Ovary (tissue), 9 donors: ENCODE data around the gene BAIAP2L2. TPM values are rescaled to one million over a fixed set of nuclear protein-coding genes. Genes with fewer than 3 reads are reported as not detected.
"Not testable (repeated sequence)": the region's sequence is repeated elsewhere in the genome, so short reads cannot be mapped to it uniquely, and the experiment has no call there.

ENCODE experiments used
- DNase-seq, 5 donors: peaks; one replicate each; pipeline ENCODE4 v3.0.0-alpha.2; 2019 to 2020
- H3K27ac ChIP-seq, 2 donors: fragments of 200-600 bp; one replicate each; pipeline versions ENCODE4 v1.5.1 to v1.8.0; 2019 to 2022
- H3K27me3 ChIP-seq: fragments of 200-600 bp; one replicate; pipeline ENCODE4 v1.8.0; 2022
- H3K36me3 ChIP-seq: fragments of 200-600 bp; sonication (generic); one replicate; pipeline ENCODE4 v1.5.1; 2019
- H3K4me1 ChIP-seq: one replicate; pipeline ENCODE4 v1.8.1; 2013; ENCODE audit warnings: mild to moderate bottlenecking, moderate library complexity; ENCODE audit not compliant: insufficient read depth
- H3K4me3 ChIP-seq: fragments of 200-600 bp; sonication (generic); one replicate; pipeline ENCODE4 v1.5.1; 2017
- H3K9me3 ChIP-seq, 2 donors: fragments of 200-600 bp in 1 of 2; sonication (generic) in 1 of 2; one replicate each; pipeline versions ENCODE4 v1.5.1 to v1.8.1; 2013 to 2019; ENCODE audit warnings: mild to moderate bottlenecking in 1 of 2, moderate library complexity in 1 of 2
- CTCF ChIP-seq, 3 donors: fragments of 450-650 bp in 2 of 3; fragments of 200-600 bp in 1 of 3; IDR thresholded peaks; one replicate each; pipeline versions ENCODE4 v1.5.1 to v1.8.0; 2016 to 2022; ENCODE audit warnings: antibody characterized with exemption in 3 of 3, mild to moderate bottlenecking in 1 of 3
- EP300 ChIP-seq: sonication (generic); formaldehyde crosslinking; IDR thresholded peaks from one replicate; pipeline ENCODE4 v1.6.1; 2017; ENCODE audit warnings: antibody characterized with exemption
- POLR2A ChIP-seq: fragments of 450-650 bp; IDR thresholded peaks from one replicate; pipeline ENCODE4 v1.6.1; 2017; ENCODE audit warnings: antibody characterized with exemption, mild to moderate bottlenecking, moderate library complexity
- WGBS, 3 donors: extraction: QIAGEN DNeasy Blood & Tissue Kit in 1 of 3; methylation state at CpG; one replicate each; pipeline versions ENCODE4 v1.1.5 to v1.1.7; 2013 to 2017; 5-methylcytosine and 5-hydroxymethylcytosine counted together
- intact Hi-C, 4 donors: fragments of 100-400 bp; cut with DNase I; formaldehyde crosslinking; loops; one replicate each; pipeline versions ENCODE4 v1.11.0 to v1.15.1; 2022 to 2023
- polyA plus RNA-seq, 2 donors: library from polyadenylated mRNA; stranded (reverse); fragments of 200-250 nt in 1 of 2; fragments of 350-450 nt in 1 of 2; fragmentation: Illumina TruSeq in 1 of 2; extraction: RNeasy Lipid Tissue Mini Kit (QIAGEN cat#74804) in 1 of 2; gene quantifications; one replicate each; pipeline ENCODE4 v1.2.3, GENCODE V29; 2013 to 2014
- total RNA-seq, 7 donors: library from RNA; depleted of rRNA in 2 of 7; stranded (reverse); fragments of >200 nt in 2 of 7; fragmentation: NEBNext Ultra II Directional in 3 of 7; extraction: Animal tissue kit (Norgen Biotek cat#: 25700) in 3 of 7; gene quantifications; one replicate each; pipeline versions ENCODE4 v1.1.0 to v1.2.4, GENCODE V29; 2016 to 2023
- donor health status: DM: no; HTN: no; CAD: no; lungs with moderate emphysema.
- donor health status: DM: no; HTN: no; CAD: no.
- donor health status: Bipolar disorder and iron deficiency.
- donor health status: DM: yes; HTN: yes; CAD: no.
- donor health status: DM: no; HTN: no; CAD: no.
- donor health status: DM: yes; HTN: yes; CAD: no.

The BAIAP2L2 gene
- total and polyA plus RNA-seq, 9 donors = 0.40 to 3.1 (median 1.2) TPM; not detected in 1

- Histone ChIP-seq H3K4me1 (no peaks in the 10 kb centered on the region), H3K36me3 (no peaks in the 10 kb centered on the region), H3K4me3 (no peak overlapping the region), H3K9me3 (no peaks in the 10 kb centered on the region), H3K27ac (no peak overlapping the region), H3K27me3 (no peaks in the 10 kb centered on the region)
- WGBS, 3 donors = 84 to 88% (median 84%) methylated on average over 6 of the region's 6 CpGs
- intact Hi-C loops = no loop called here
- TF ChIP-seq CTCF (IDR thresholded peaks at IDR 0.05) (no peak), EP300 (no peak), POLR2A (no peak)
- DNase-seq = no peak
These were observed 12.1 kb upstream of the BAIAP2L2 start for GRCh38 chr22:38122616-38123015.

GRCh38 chr22:38120359-38121110 is 10.1 kb upstream of the BAIAP2L2 start:
- Histone ChIP-seq H3K4me3 (no peak overlapping the region), H3K27me3 (no peaks in the 10 kb centered on the region), H3K4me1 (no peaks in the 10 kb centered on the region), H3K27ac (no peak overlapping the region), H3K36me3 (no peaks in the 10 kb centered on the region), H3K9me3 (no peaks in the 10 kb centered on the region)
- WGBS, 3 donors = 88 to 92% (median 90%) methylated on average over 27 to 28 of the region's 28 CpGs
- DNase-seq = no peak
- TF ChIP-seq POLR2A (no peak), EP300 (no peak), CTCF (IDR thresholded peaks at IDR 0.05) (no peak)
- intact Hi-C loops = no loop called here

GRCh38 chr22:38118747-38119146 is 8.3 kb upstream of the BAIAP2L2 start:
- not testable (repeated sequence) for H3K27ac ChIP-seq, H3K36me3 ChIP-seq, H3K9me3 ChIP-seq, H3K4me1 ChIP-seq, H3K4me3 ChIP-seq, DNase-seq, H3K27me3 ChIP-seq
- WGBS, 3 donors = 83 to 94% (median 88%) methylated on average over 2 of the region's 2 CpGs
- intact Hi-C loops = loop anchor here in 1 of 4 donors (10.0 kb wide), 1 partner anchor 64 kb away; the partner anchor contains the start of gene PICK1

- Histone ChIP-seq H3K4me1 (no peaks in the 10 kb centered on the region), H3K27me3 (no peaks in the 10 kb centered on the region), H3K27ac (no peak overlapping the region), H3K4me3 (no peak overlapping the region), H3K9me3 (no peaks in the 10 kb centered on the region), H3K36me3 (no peaks in the 10 kb centered on the region)
- DNase-seq = no peak
- TF ChIP-seq EP300 = no peak
- TF ChIP-seq POLR2A = no peak
- 90 to 93% (median 92%) methylated on average over 3 of the region's 3 CpGs for WGBS, 3 donors
- intact Hi-C loops = loop anchor here in 1 of 4 donors (10.0 kb wide), 1 partner anchor 63 kb away; the partner anchor contains the start of gene PICK1
These were observed 7.7 kb upstream of the BAIAP2L2 start for GRCh38 chr22:38118182-38118581.

- H3K9me3 ChIP-seq, H3K27ac ChIP-seq, H3K4me3 ChIP-seq, DNase-seq, H3K27me3 ChIP-seq, H3K4me1 ChIP-seq, H3K36me3 ChIP-seq: not testable (repeated sequence)
- WGBS, 3 donors = 92 to 97% (median 94%) methylated on average over 10 of the region's 10 CpGs
- intact Hi-C loops = loop anchor here in 1 of 4 donors (10.0 kb wide), 1 partner anchor 63 kb away; the partner anchor contains the start of gene PICK1
These were observed 7.1 kb upstream of the BAIAP2L2 start for GRCh38 chr22:38117556-38117955.
